HG03575 (cell line): ENCODE data around the gene PRSS12.
"Not testable (repeated sequence)": the region's sequence is repeated elsewhere in the genome, so short reads cannot be mapped to it uniquely, and the experiment has no call there.

Experiments used
- ATAC-seq: cut with Tn5 transposase; IDR thresholded peaks from one replicate; pipeline ENCODE4 v1.9.1; 2021; ENCODE audit not compliant: unreplicated experiment, insufficient number of reproducible peaks, low FRiP score; ENCODE audit errors: extremely low read depth

The PRSS12 gene, protein sequence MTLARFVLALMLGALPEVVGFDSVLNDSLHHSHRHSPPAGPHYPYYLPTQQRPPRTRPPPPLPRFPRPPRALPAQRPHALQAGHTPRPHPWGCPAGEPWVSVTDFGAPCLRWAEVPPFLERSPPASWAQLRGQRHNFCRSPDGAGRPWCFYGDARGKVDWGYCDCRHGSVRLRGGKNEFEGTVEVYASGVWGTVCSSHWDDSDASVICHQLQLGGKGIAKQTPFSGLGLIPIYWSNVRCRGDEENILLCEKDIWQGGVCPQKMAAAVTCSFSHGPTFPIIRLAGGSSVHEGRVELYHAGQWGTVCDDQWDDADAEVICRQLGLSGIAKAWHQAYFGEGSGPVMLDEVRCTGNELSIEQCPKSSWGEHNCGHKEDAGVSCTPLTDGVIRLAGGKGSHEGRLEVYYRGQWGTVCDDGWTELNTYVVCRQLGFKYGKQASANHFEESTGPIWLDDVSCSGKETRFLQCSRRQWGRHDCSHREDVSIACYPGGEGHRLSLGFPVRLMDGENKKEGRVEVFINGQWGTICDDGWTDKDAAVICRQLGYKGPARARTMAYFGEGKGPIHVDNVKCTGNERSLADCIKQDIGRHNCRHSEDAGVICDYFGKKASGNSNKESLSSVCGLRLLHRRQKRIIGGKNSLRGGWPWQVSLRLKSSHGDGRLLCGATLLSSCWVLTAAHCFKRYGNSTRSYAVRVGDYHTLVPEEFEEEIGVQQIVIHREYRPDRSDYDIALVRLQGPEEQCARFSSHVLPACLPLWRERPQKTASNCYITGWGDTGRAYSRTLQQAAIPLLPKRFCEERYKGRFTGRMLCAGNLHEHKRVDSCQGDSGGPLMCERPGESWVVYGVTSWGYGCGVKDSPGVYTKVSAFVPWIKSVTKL

GRCh38 chr4:118352843-118353533, at the start of gene PRSS12:
Gene PRSS12, minus strand, starts transcription at chr4:118353003. Its CDS starts 283 bp downstream, at chr4:118352720.
- peak; percentile 74 for ATAC-seq

DNA sequence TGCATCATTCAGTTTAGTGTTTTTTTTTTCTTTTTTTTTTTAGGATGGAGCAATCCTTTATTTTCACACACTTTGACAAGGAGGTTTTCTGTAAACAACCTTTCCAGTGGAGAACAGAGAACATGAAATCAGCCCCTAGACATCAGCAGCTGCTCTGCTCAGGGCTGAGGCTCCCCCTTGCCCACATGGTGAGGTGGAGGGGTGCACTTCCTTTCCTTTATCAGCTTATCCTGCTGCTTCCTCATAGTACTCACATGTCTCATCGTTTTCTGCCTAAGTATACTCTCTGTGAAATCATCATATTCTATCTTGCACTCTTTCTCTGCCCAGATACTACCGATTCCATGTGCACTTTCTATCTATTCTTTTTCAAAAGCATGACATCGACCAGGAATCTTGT, 47.6 kb upstream of the PRSS12 start:
- ATAC-seq: no peak

DNA sequence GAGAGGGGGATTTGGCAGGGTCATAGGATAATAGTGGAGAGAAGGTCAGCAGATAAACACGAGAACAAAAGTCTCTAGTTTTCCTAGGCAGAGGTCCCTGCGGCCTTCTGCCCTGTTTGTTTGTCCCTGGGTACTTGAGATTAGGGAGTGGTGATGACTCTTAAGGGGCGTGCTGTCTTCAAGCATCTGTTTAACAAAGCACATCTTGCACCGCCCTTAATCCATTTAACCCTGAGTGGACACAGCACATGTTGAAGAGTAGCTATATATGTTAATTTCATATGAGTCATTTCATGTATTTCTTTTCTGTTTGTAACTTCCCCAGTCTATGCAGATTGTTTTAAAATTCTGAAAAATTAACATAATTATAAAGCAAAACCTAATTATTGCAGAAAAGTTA, 47.1 kb upstream of the PRSS12 start:
- ATAC-seq: not testable (repeated sequence)

DNA sequence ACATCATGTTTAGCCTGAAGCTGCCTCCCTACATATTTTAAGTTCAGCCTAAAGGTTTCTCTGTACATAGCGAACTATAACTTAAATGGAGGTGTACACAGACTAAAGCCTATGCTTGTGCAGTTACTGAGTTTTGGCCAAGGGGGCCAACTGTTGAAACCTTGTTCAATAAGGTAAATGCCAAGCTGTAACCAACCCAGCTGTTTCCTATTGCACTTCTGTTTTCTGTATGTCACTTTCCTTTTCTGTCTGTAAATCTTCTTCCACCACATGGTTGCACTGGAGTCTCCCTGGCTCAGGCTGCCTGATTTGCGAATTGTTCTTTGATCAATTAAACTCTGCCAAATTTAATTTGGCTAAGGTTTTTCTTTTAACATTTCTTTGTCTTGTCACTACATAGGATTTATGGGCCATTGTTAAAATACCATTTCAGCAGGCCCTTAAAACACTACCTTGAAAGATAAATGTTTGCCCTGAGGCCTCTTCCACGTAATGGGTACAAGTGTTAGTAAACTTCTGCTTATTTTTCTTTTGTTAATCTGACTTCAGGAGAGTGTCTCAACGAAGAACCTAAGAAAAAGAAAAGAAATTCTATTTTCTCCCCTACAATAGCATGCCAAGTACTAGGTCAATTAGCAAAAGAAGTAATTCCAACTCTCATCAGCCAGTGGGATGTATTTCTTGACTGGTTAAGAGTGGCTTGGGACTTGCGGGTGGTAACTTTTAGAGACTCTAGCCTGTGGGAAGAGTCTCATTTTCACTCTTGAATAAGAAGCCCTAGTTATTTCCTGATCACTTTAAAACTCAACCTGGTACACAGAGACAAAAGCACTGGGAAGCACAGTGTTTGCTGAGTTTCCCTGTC, 45.7 kb upstream of the PRSS12 start:
- peak; percentile 93 for ATAC-seq

DNA sequence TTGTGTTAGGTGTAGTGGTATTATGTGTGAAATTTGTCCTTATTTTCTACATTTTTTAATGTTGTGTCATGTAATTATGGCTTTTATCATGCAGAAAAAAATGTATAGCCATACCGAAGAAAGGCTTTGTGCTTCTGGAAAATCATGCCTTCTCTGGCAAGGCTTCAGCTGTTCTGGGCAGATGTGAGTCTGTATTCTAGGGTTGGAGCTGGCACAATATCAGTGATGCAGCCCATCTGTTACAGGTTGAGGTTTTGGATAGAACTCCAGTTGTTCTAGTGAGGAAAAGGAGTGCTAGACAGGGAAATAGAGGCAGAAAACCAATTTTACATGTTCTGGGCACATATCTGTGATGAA, 44.8 kb upstream of the PRSS12 start:
- ATAC-seq: no peak

DNA sequence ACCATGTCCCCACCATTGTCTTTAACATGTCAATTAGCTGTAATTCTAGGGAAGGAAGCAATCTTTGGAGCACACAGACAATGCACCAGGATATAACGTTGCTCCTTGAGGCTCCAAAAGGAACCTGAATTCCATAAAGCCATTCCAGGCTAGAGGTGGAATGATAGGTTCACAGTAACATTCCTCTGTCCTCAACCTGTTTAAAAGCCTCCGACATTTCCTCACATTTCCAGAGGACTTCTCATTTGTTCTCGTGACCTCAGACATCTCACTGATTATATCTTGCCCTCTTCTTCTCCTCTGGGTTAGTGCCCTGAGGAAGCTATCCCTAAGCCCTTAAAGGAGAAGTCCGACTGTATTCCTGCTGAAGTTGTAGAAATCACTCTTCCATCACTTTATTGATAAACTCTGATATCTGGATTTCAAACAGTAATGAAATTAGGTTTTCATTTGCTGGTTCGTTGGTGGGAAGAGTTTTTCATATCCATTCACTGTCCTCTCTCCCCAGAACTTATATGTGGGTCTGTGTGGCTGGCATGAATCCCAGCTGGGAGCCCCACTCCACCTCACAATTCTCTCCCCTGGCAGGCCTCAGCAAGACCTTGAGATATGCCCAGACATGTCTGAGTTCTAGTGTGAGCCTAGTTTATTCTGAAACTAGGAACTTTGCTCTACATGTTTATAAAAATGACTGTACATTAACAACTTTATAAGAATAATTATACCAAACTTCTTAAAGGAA, 44.2 kb upstream of the PRSS12 start:
- no peak for ATAC-seq

DNA sequence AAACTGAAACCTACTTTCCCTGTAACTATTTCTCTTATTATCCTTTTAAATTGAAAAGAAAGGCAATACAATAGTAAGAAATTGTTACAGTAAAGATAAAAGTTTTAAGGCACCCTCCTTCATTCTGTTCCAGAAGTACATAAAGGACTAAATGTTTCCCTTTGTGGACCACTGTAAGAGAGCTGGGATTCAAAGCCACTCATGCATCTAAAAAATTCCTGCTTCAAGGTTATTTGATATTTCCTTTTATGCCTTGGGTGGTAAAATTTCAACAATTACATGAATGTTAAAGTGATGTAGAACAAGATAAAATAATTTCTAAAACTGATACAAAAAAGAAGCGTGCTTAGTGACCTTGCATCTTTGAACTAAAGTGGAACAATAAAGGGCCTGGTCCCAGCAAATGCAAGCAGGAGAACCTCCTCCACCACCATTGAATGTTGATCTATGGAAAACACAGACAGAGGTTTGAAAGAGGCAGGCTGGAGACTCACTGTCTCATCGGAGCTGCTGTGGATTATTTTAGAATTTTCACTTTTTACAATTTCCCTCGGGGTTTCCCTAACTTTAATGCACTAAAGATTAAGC, 42.3 kb upstream of the PRSS12 start:
- no peak for ATAC-seq

GRCh38 chr4:118392509-118392908, 39.7 kb upstream of the PRSS12 start:
- not testable (repeated sequence) for ATAC-seq

GRCh38 chr4:118390121-118390520, 37.3 kb upstream of the PRSS12 start:
- ATAC-seq: no peak

GRCh38 chr4:118389721-118390120, 36.9 kb upstream of the PRSS12 start:
- ATAC-seq: no peak

DNA sequence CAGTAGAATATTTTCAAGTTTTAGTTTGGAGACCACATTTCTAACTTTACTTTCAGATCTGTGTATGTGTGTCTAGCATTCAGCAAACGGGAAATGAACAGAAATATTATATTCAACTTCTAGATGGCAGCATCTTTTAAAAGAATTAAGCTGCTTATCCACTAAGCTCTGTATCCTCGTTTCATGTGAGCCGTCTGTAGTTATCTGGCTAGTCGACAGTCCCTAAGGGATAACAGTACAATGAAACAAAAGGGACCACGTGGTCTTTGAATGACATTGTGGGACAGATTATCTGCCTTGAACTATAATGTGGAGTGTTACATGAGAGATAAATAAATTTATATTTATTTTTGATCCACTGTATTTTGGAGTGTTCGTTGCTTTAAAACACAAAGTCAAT, 35.8 kb upstream of the PRSS12 start:
- ATAC-seq: no peak

DNA sequence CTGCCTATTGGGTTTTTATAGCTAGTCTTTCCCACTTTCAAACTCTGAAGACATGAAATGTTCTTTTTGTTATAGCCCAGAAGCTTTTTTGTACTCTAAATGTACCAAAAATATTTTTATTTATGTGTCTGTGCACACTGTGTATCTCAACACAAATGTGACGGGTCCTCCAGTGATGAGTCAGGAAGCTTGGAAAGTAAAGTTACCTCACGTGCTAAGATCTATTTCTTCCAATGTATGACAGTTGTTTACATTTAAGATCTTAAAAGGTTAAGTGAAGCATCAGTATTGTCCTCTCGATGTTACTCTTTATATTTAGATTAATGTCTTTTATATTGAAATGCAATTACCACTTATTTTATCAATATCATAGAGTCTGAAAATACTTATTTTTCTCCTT, 29.1 kb upstream of the PRSS12 start:
- no peak for ATAC-seq

DNA sequence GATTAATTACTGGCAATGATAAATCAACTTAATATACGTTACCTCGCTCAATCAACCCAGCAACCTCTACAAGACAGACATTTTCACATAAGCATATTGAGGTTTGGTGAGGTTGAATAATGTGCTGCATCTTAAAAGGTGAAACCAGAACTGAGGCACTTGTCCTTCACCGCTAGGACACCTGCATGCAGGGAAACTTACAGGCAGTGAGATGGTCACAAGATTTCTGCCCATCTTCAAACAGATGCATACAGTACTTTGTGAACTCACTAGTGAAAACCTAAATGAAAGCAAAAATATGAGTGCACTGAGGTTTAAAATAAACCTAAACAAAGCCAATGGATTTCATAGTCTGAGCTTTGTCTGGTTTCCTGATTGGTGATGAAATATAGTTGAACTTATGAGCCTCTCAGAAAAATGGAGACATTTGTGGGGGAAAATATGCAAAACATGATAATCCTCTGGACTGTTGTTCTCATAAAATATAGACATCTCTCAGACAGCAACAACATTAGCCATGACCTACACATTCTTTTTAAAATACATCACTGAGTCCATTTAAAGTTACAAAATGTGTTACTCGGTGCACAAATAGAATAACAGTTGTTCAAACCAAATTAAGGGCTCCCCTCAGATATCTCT, 20.9 kb upstream of the PRSS12 start:
- ATAC-seq: no peak

DNA sequence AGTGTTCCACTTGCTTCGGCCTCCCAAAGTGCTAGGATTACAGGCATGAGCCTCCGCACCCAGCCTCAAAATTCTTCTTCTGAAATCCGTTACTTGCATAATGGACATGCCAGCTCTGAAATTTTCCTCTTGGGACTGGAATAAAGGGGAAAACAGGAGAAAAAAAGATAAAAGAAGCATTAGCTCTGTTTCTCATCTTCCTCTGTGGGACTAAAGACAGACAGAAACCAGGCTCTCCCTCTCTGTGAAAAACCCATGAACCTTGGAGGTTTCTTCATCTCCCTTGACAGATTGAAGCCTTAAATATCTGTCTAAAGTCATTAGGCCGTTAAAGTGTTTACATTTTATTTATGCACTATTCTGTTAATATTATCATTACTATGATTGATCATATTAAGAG, 19.4 kb upstream of the PRSS12 start:
- no peak for ATAC-seq

GRCh38 chr4:118369231-118369630, 16.4 kb upstream of the PRSS12 start:
- ATAC-seq: no peak

DNA sequence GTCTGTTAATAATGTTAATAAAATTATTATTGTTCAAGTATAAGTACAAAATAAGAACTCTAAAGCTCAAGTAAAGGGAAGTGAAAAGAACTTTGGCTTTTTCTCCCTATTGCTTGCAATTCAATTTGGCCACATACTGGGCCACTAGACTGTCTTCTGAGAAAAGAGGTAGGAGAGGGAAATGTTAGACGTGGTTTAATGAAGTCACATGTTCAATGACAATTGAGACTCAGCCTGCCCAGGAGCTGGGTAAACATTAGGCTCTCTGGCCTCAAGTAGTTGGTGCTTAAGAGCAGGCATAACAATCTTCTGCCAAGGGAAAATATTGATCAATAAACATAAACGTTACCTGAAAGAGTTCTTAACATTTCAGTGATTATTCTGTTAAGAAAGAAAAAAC, 15.1 kb upstream of the PRSS12 start:
- ATAC-seq: no peak

- ATAC-seq: no peak
Observed at GRCh38 chr4:118367361-118367760, 14.6 kb upstream of the PRSS12 start.
